HG03469 (cell line): Measurements from ENCODE around the gene NAP1L1.

Experiments used
- ATAC-seq: cut with Tn5 transposase; IDR thresholded peaks from one replicate; pipeline ENCODE4 v1.9.1; 2021; ENCODE audit warnings: mild to moderate bottlenecking, moderate library complexity, moderate number of reproducible peaks; ENCODE audit not compliant: unreplicated experiment

NAP1L1 gene

GRCh38 chr12:76023069-76023690 is 61.3 kb downstream of the NAP1L1 start:
- ATAC-seq = no peak

- no peak for ATAC-seq
These were observed 62.0 kb downstream of the NAP1L1 start for GRCh38 chr12:76022506-76022905.

- ATAC-seq = peak; percentile 43
These were observed 63.5 kb downstream of the NAP1L1 start for GRCh38 chr12:76020731-76021672.

- ATAC-seq = no peak
These were observed 64.2 kb downstream of the NAP1L1 start for GRCh38 chr12:76020281-76020680.

GRCh38 chr12:76018672-76019071 is 65.8 kb downstream of the NAP1L1 start:
- no peak for ATAC-seq

GRCh38 chr12:76018111-76018510 is 66.4 kb downstream of the NAP1L1 start:
- no peak for ATAC-seq

GRCh38 chr12:76014007-76014406 is 70.5 kb downstream of the NAP1L1 start:
- ATAC-seq = no peak

GRCh38 chr12:76013603-76014002 is 70.9 kb downstream of the NAP1L1 start:
- no peak for ATAC-seq

GRCh38 chr12:76012644-76013043 is 71.8 kb downstream of the NAP1L1 start:
- ATAC-seq = no peak

- no peak for ATAC-seq
These were observed 73.6 kb downstream of the NAP1L1 start for GRCh38 chr12:76010732-76011458.

- no peak for ATAC-seq
These were observed 76.1 kb downstream of the NAP1L1 start for GRCh38 chr12:76008428-76008827.

GRCh38 chr12:76007640-76008039 is 76.8 kb downstream of the NAP1L1 start:
- no peak for ATAC-seq

GRCh38 chr12:76006028-76006925 is 78.2 kb downstream of the NAP1L1 start:
- ATAC-seq = no peak

- ATAC-seq = no peak
These were observed 81.2 kb downstream of the NAP1L1 start for GRCh38 chr12:76003355-76003638.

GRCh38 chr12:76002598-76003354 is 81.7 kb downstream of the NAP1L1 start:
- no peak for ATAC-seq

GRCh38 chr12:75998292-75999063 is 86.0 kb downstream of the NAP1L1 start:
- ATAC-seq = no peak

GRCh38 chr12:75997658-75998057 is 86.8 kb downstream of the NAP1L1 start:
- ATAC-seq = no peak

GRCh38 chr12:75996861-75997447 is 87.5 kb downstream of the NAP1L1 start:
- ATAC-seq = no peak

GRCh38 chr12:75995691-75996090 is 88.8 kb downstream of the NAP1L1 start:
- no peak for ATAC-seq
